Neural cell (in vitro differentiated cells): ENCODE results near the gene NREP. TPM values are rescaled to one million over a fixed set of nuclear protein-coding genes. Genes with fewer than 3 reads are reported as not detected.

ENCODE experiments used
- H2AFZ ChIP-seq: fragments of 200-600, 300-800 bp; sonication (generic), shearing (Covaris generic); 2 replicates; pipeline ENCODE4 v1.6.0; 2014; ENCODE audit warnings: low read depth, mild to moderate bottlenecking, antibody characterized with exemption, low read length, moderate library complexity
- H3F3A ChIP-seq: fragments of 200-600 bp; shearing (Covaris generic); 2 replicates; pipeline ENCODE4 v1.6.1; 2016; ENCODE audit warnings: mild to moderate bottlenecking, moderate library complexity, mixed read lengths, antibody characterized with exemption, low read length; ENCODE audit not compliant: insufficient read depth, poor library complexity, severe bottlenecking
- H3K27ac ChIP-seq: fragments of 200-600, 300-800 bp; sonication (generic), shearing (Covaris generic); 2 replicates; pipeline ENCODE4 v1.5.1; 2014; ENCODE audit warnings: mild to moderate bottlenecking, low read length, moderate library complexity
- H3K27me3 ChIP-seq: fragments of 300-800, 200-600 bp; sonication (generic), shearing (Covaris generic); 2 replicates; pipeline ENCODE4 v1.6.0; 2014; ENCODE audit warnings: mild to moderate bottlenecking, low read depth, low read length, moderate library complexity; ENCODE audit not compliant: insufficient read depth
- H3K36me3 ChIP-seq: fragments of 300-800, 200-600 bp; sonication (generic), shearing (Covaris generic); 2 replicates; pipeline ENCODE4 v1.5.1; 2014; ENCODE audit warnings: mild to moderate bottlenecking, antibody characterized with exemption, low read length, moderate library complexity; ENCODE audit not compliant: insufficient read depth
- H3K4me2 ChIP-seq: fragments of 300-800, 200-600 bp; sonication (generic), shearing (Covaris generic); 2 replicates; pipeline ENCODE4 v1.6.0; 2014; ENCODE audit warnings: mild to moderate bottlenecking, low read length
- H3K4me3 ChIP-seq: fragments of 300-800, 200-600 bp; sonication (generic), shearing (Covaris generic); 2 replicates; pipeline ENCODE4 v1.5.1; 2014; ENCODE audit warnings: mild to moderate bottlenecking, low read length, moderate library complexity
- H3K79me2 ChIP-seq: fragments of 200-600 bp; shearing (Covaris generic); replicated peaks from 2 replicates; pipeline ENCODE4 v1.6.0; 2014; ENCODE audit warnings: mild to moderate bottlenecking, low read length, moderate library complexity; ENCODE audit not compliant: insufficient read depth
- H3K9ac ChIP-seq: fragments of 300-800, 200-600 bp; sonication (generic), shearing (Covaris generic); 2 replicates; pipeline ENCODE4 v1.6.1; 2016; ENCODE audit warnings: mild to moderate bottlenecking, low read length, mixed read lengths
- H3K9me2 ChIP-seq: fragments of 200-600 bp; shearing (Covaris generic); 2 replicates; pipeline ENCODE4 v1.6.1; 2016; ENCODE audit warnings: mild to moderate bottlenecking, low read length, mixed read lengths; ENCODE audit not compliant: insufficient read depth
- H3K9me3 ChIP-seq: fragments of 200-600, 300-800 bp; sonication (generic), shearing (Covaris generic); 2 replicates; pipeline ENCODE4 v1.6.1; 2016; ENCODE audit warnings: mild to moderate bottlenecking, mixed run types, low read length, moderate library complexity, mixed read lengths
- H4K20me1 ChIP-seq: fragments of 200-600 bp; shearing (Covaris generic); 2 replicates; pipeline ENCODE4 v1.6.1; 2016; ENCODE audit warnings: mild to moderate bottlenecking, mixed run types; ENCODE audit not compliant: insufficient read depth
- EP300 ChIP-seq: fragments of 450-650 bp; conservative IDR thresholded peaks from 2 replicates; pipeline ENCODE4 v1.6.1; 2014; ENCODE audit warnings: antibody characterized with exemption, mild to moderate bottlenecking, moderate library complexity; ENCODE audit not compliant: poor library complexity, severe bottlenecking
- EZH2 ChIP-seq: fragments of 200-600, 300-800 bp; shearing (Covaris generic), sonication (generic); IDR thresholded peaks from 2 replicates; pipeline ENCODE4 v1.6.1; 2014; ENCODE audit warnings: antibody characterized with exemption, low read length, borderline replicate concordance, mild to moderate bottlenecking; ENCODE audit not compliant: insufficient read depth, poor library complexity, severe bottlenecking
- MXI1 ChIP-seq: fragments of 450-650 bp; conservative IDR thresholded peaks from 2 replicates; pipeline ENCODE4 v1.6.1; 2014; ENCODE audit warnings: antibody characterized with exemption, mild to moderate bottlenecking; ENCODE audit not compliant: poor library complexity, severe bottlenecking
- POLR2AphosphoS5 ChIP-seq: IDR thresholded peaks from 2 replicates; pipeline ENCODE4 v1.6.1; 2012
- RAD21 ChIP-seq: fragments of 450-650 bp; conservative IDR thresholded peaks from 2 replicates; pipeline ENCODE4 v1.6.1; 2014; ENCODE audit warnings: antibody characterized with exemption, mild to moderate bottlenecking, moderate library complexity
- REST ChIP-seq: IDR thresholded peaks from 2 replicates; pipeline ENCODE4 v1.6.1; 2012; ENCODE audit warnings: borderline replicate concordance
- SMC3 ChIP-seq: fragments of 450-650 bp; conservative IDR thresholded peaks from 2 replicates; pipeline ENCODE4 v1.6.1; 2014; ENCODE audit warnings: antibody characterized with exemption, mild to moderate bottlenecking, moderate library complexity; ENCODE audit not compliant: poor library complexity
- TAF1 ChIP-seq: IDR thresholded peaks from 2 replicates; pipeline ENCODE4 v1.6.1; 2012; ENCODE audit warnings: low read depth
- polyA plus RNA-seq: library from polyadenylated mRNA; depleted of rRNA; stranded (reverse); fragments of >200 nt; gene quantifications from 2 replicates; pipeline ENCODE4 v1.2.3, GENCODE V29; 2014
- TF ChIP-seq, protein P1 (sequence below): fragments of 450-650 bp; IDR thresholded peaks from 2 replicates; pipeline ENCODE4 v1.5.1; 2014; ENCODE audit warnings: antibody characterized with exemption, mild to moderate bottlenecking, moderate library complexity; ENCODE audit not compliant: poor library complexity, severe bottlenecking

NREP gene
- polyA plus RNA-seq, 1 donor from 2014 or later = 3,807 TPM

DNA sequence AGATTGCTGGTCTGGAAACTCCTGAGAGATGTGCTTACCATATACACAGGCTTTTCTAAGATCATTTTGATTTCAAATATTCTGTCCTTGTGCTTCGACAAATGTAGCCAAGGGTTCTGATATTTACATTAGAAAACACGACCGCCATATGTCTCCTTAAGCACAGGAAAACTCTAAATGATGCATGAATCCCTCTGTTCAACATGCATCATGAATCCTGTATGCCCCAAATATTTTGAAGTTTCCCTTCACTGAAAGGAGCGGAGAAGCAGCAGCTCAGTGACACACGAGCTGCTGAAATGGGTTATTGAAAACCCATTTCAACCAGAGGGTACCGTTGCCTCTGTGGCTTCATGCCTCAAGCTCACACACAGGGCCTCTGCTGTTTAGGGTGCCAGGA lies 74.4 kb downstream of the NREP start:
- no peak for TF ChIP-seq EP300
- no peaks in the 10 kb centered on the region for H4K20me1 ChIP-seq
- no peaks in the 10 kb centered on the region for H3K9me3 ChIP-seq
- H3K27ac ChIP-seq = no peak overlapping the region
- H3K4me2 ChIP-seq = no peak overlapping the region
- no peak overlapping the region for H3K4me3 ChIP-seq
- H3K27me3 ChIP-seq = no peaks in the 10 kb centered on the region
- H3K9ac ChIP-seq = no peak overlapping the region
- H3F3A ChIP-seq = no peaks in the 10 kb centered on the region
- no peaks in the 10 kb centered on the region for H3K36me3 ChIP-seq
- no peaks in the 10 kb centered on the region for H3K9me2 ChIP-seq
- H2AFZ ChIP-seq = no peak overlapping the region
- H3K79me2 ChIP-seq = no peaks in the 10 kb centered on the region

- TF ChIP-seq, protein P1, sequence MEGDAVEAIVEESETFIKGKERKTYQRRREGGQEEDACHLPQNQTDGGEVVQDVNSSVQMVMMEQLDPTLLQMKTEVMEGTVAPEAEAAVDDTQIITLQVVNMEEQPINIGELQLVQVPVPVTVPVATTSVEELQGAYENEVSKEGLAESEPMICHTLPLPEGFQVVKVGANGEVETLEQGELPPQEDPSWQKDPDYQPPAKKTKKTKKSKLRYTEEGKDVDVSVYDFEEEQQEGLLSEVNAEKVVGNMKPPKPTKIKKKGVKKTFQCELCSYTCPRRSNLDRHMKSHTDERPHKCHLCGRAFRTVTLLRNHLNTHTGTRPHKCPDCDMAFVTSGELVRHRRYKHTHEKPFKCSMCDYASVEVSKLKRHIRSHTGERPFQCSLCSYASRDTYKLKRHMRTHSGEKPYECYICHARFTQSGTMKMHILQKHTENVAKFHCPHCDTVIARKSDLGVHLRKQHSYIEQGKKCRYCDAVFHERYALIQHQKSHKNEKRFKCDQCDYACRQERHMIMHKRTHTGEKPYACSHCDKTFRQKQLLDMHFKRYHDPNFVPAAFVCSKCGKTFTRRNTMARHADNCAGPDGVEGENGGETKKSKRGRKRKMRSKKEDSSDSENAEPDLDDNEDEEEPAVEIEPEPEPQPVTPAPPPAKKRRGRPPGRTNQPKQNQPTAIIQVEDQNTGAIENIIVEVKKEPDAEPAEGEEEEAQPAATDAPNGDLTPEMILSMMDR = no peak
- TF ChIP-seq MXI1 = no peak
- no peak for TF ChIP-seq EP300
- TF ChIP-seq SMC3 = no peak
- TF ChIP-seq RAD21 = no peak
- TF ChIP-seq REST = no peak
- no peak for TF ChIP-seq EZH2
- no peak for TF ChIP-seq TAF1
- TF ChIP-seq POLR2AphosphoS5 = no peak
- Histone ChIP-seq H3K9me2 (no peaks in the 10 kb centered on the region), H2AFZ (no peak overlapping the region)
These were observed 74.9 kb downstream of the NREP start for GRCh38 chr5:111682121-111682520.

More at GRCh38 chr5:111682121-111682520, 74.9 kb downstream of the NREP start:
- H3K4me3 ChIP-seq = no peak overlapping the region
- no peak overlapping the region for H3K4me2 ChIP-seq
- no peaks in the 10 kb centered on the region for H3K27me3 ChIP-seq
- no peak overlapping the region for H3K27ac ChIP-seq
- H3K9me3 ChIP-seq = no peaks in the 10 kb centered on the region
- no peak overlapping the region for H3K9ac ChIP-seq
- no peaks in the 10 kb centered on the region for H3F3A ChIP-seq
- H3K36me3 ChIP-seq = no peaks in the 10 kb centered on the region
- H4K20me1 ChIP-seq = no peaks in the 10 kb centered on the region
- no peaks in the 10 kb centered on the region for H3K79me2 ChIP-seq
